IMR-90 (cell line): ENCODE data around the gene PNMA5. TPM values are rescaled to one million over a fixed set of nuclear protein-coding genes. Genes with fewer than 3 reads are reported as not detected.
A peak's percentile ranks its signal among the peaks of the same experiment; 100 is the strongest.

Experiments used
- ATAC-seq: fragments of 200-7000 bp; cut with Tn5 transposase; 2 replicates; pipeline ENCODE4 v1.9.1; 2020; ENCODE audit warnings: low read depth, mild to moderate bottlenecking, moderate library complexity
- BruUV-seq: library from RNA; stranded (reverse); fragments of 400-500 nt; replicated peaks from 2 replicates; lab custom pipeline; 2021; lab: Mats Ljungman, UMichigan
- CTCF ChIA-PET: fragments of 300-600 bp; formaldehyde crosslinking; extraction: SDS; loops from one replicate; lab custom pipeline; 2021; ENCODE audit warnings: antibody characterized with exemption; lab: Yijun Ruan, JAX
- POLR2A ChIA-PET: fragments of 300-600 bp; sonication (Branson Sonifier 250); formaldehyde crosslinking; loops from one replicate; lab custom pipeline; 2022; ENCODE audit warnings: antibody characterized with exemption; ENCODE audit not compliant: unreplicated experiment; lab: Charles Lee
- DNase-seq: peaks from one replicate; pipeline ENCODE4 v3.0.0; 2013
- H2AFZ ChIP-seq: replicated peaks from 2 replicates; pipeline ENCODE3; 2013; ENCODE audit warnings: low read length, mild to moderate bottlenecking; ENCODE audit not compliant: poor library complexity
- H2AK5ac ChIP-seq: 2 replicates; pipeline ENCODE4 v1.6.1; 2013; ENCODE audit warnings: low read depth, low read length, inconsistent platforms
- H2AK9ac ChIP-seq: replicated peaks from 2 replicates; pipeline ENCODE3; 2013; ENCODE audit warnings: mild to moderate bottlenecking, low read depth, low read length, moderate library complexity; ENCODE audit not compliant: poor library complexity
- H2BK120ac ChIP-seq: 2 replicates; pipeline ENCODE4 v1.6.1; 2013; ENCODE audit warnings: low read depth, low read length, inconsistent platforms
- H2BK15ac ChIP-seq: 3 replicates; pipeline ENCODE4 v1.6.1; 2013; ENCODE audit warnings: low read depth, low read length, inconsistent platforms
- H2BK20ac ChIP-seq: 2 replicates; pipeline ENCODE4 v1.6.1; 2013; ENCODE audit warnings: low read depth, mild to moderate bottlenecking, inconsistent platforms, low read length, moderate library complexity
- H2BK5ac ChIP-seq: 2 replicates; pipeline ENCODE4 v1.6.1; 2013; ENCODE audit warnings: mild to moderate bottlenecking, low read depth, low read length, inconsistent platforms; ENCODE audit not compliant: poor library complexity, severe bottlenecking
- H3K14ac ChIP-seq: replicated peaks from 2 replicates; pipeline ENCODE4 v1.6.1; 2013; ENCODE audit warnings: low read depth, low read length, inconsistent platforms
- H3K18ac ChIP-seq: 2 replicates; pipeline ENCODE4 v1.6.1; 2013; ENCODE audit warnings: low read depth, low read length, control low read depth
- H3K23ac ChIP-seq: 2 replicates; pipeline ENCODE4 v1.6.1; 2013; ENCODE audit warnings: low read depth, low read length, inconsistent platforms
- H3K27ac ChIP-seq: 2 replicates; pipeline ENCODE4 v1.5.1; 2013; ENCODE audit warnings: mild to moderate bottlenecking, control low read depth, low read length; ENCODE audit not compliant: insufficient read depth
- H3K27me3 ChIP-seq: 2 replicates; pipeline ENCODE4 v1.6.1; 2013; ENCODE audit warnings: low read length; ENCODE audit not compliant: control insufficient read depth, insufficient read depth
- H3K36me3 ChIP-seq: 2 replicates; pipeline ENCODE4 v1.6.1; 2013; ENCODE audit warnings: low read length, mixed read lengths; ENCODE audit not compliant: control insufficient read depth, insufficient read depth
- H3K4ac ChIP-seq: 2 replicates; pipeline ENCODE4 v1.6.1; 2013; ENCODE audit warnings: low read depth, low read length, inconsistent platforms
- H3K4me1 ChIP-seq: 2 replicates; pipeline ENCODE4 v1.6.1; 2013; ENCODE audit warnings: low read length, mixed read lengths; ENCODE audit not compliant: control insufficient read depth, insufficient read depth
- H3K4me2 ChIP-seq: 2 replicates; pipeline ENCODE4 v1.6.1; 2013; ENCODE audit warnings: low read depth, mild to moderate bottlenecking, control low read depth, low read length, moderate library complexity
- H3K4me3 ChIP-seq: 2 replicates; pipeline ENCODE4 v1.5.1; 2013; ENCODE audit warnings: low read depth, mild to moderate bottlenecking, control low read depth, low read length, moderate library complexity; ENCODE audit not compliant: insufficient read depth
- H3K56ac ChIP-seq: 2 replicates; pipeline ENCODE4 v1.6.1; 2013; ENCODE audit warnings: low read length, inconsistent platforms; ENCODE audit not compliant: insufficient read depth; ENCODE audit errors: extremely low read depth
- H3K79me1 ChIP-seq, 2 experiments: 2 replicates each; pipeline ENCODE4 v1.6.1; 2013; ENCODE audit warnings: low read length in 2 of 2, inconsistent platforms in 1 of 2, low read depth in 1 of 2
- H3K9ac ChIP-seq: 2 replicates; pipeline ENCODE4 v1.6.1; 2013; ENCODE audit warnings: low read depth, low read length, control low read depth
- H3K9me1 ChIP-seq: 2 replicates; pipeline ENCODE4 v1.6.1; 2013; ENCODE audit warnings: low read length, inconsistent platforms; ENCODE audit not compliant: insufficient read depth
- H3K9me3 ChIP-seq: 2 replicates; pipeline ENCODE4 v1.6.1; 2013; ENCODE audit warnings: low read length; ENCODE audit not compliant: control insufficient read depth, insufficient read depth
- H4K20me1 ChIP-seq: 2 replicates; pipeline ENCODE4 v1.6.1; 2013; ENCODE audit warnings: low read length, inconsistent platforms; ENCODE audit not compliant: insufficient read depth
- H4K5ac ChIP-seq: 2 replicates; pipeline ENCODE4 v1.6.1; 2013; ENCODE audit warnings: mild to moderate bottlenecking, low read depth, low read length, control low read depth
- H4K8ac ChIP-seq, 2 experiments: 2 replicates each; pipeline ENCODE4 v1.6.1; 2013; ENCODE audit warnings: low read depth in 2 of 2, low read length in 2 of 2, control low read depth in 1 of 2, inconsistent platforms in 1 of 2
- H4K91ac ChIP-seq: 2 replicates; pipeline ENCODE4 v1.6.1; 2013; ENCODE audit warnings: low read depth, low read length, inconsistent platforms; ENCODE audit not compliant: insufficient read depth
- BHLHE40 ChIP-seq: fragments of 150-350 bp; IDR thresholded peaks from 2 replicates; pipeline ENCODE4 v1.6.1; 2016; ENCODE audit warnings: mild to moderate bottlenecking, low read depth, low read length
- ELK1 ChIP-seq: fragments of 150-350 bp; IDR thresholded peaks from 2 replicates; pipeline ENCODE4 v1.6.1; 2016; ENCODE audit warnings: low read depth, mild to moderate bottlenecking, low read length, moderate library complexity, borderline replicate concordance
- MAFK ChIP-seq: IDR thresholded peaks from 2 replicates; pipeline ENCODE4 v1.6.1; 2012; ENCODE audit warnings: low read depth, low read length, improper control_type of control experiment
- MXI1 ChIP-seq: IDR thresholded peaks from 2 replicates; pipeline ENCODE4 v1.6.1; 2012; ENCODE audit warnings: low read depth, mild to moderate bottlenecking, low read length, moderate library complexity, borderline replicate concordance
- RAD21 ChIP-seq: IDR thresholded peaks from 2 replicates; pipeline ENCODE4 v1.6.1; 2012; ENCODE audit warnings: low read length, improper control_type of control experiment
- RFX5 ChIP-seq: IDR thresholded peaks from 2 replicates; pipeline ENCODE4 v1.8.0; 2012; ENCODE audit warnings: low read depth, mild to moderate bottlenecking, low read length, moderate library complexity
- SMC3 ChIP-seq: fragments of 150-350 bp; IDR thresholded peaks from 2 replicates; pipeline ENCODE4 v1.6.1; 2016; ENCODE audit warnings: low read depth, mild to moderate bottlenecking, antibody characterized with exemption, low read length, moderate library complexity
- WGBS, 2 experiments: methylation state at CpG; one replicate each; pipeline versions ENCODE4 v1.1.5 to v1.1.7; 2013; ENCODE audit warnings: missing lambda C conversion rate in 2 of 2; ENCODE audit not compliant: insufficient read length in 1 of 2; ENCODE audit errors: extremely low coverage in 2 of 2; 5-methylcytosine and 5-hydroxymethylcytosine counted together
- dilution Hi-C: fragments of 300-500 bp; cut with HindIII; formaldehyde crosslinking; loops from one replicate; pipeline ENCODE4 v1.14.3; 2018; ENCODE audit warnings: low sequenced_read_pairs; ENCODE audit not compliant: unreplicated experiment
- in situ Hi-C: fragments of 300-500 bp; cut with MboI; formaldehyde crosslinking; loops from 3 replicates; pipeline ENCODE4 v1.14.3; 2019; ENCODE audit warnings: low sequenced_read_pairs, inconsistent platforms, mixed read lengths
- intact Hi-C: fragments of 100-400 bp; cut with micrococcal nuclease; formaldehyde crosslinking; loops from 2 replicates; pipeline ENCODE4 v1.10.0; 2022
- polyA plus RNA-seq, 3 experiments: library from polyadenylated mRNA; depleted of rRNA; stranded (reverse); fragments of >200 nt; gene quantifications; 2 replicates each; pipeline ENCODE4 v1.2.3, GENCODE V29; 2012; ENCODE audit warnings: low replicate concordance in 1 of 3
- total RNA-seq: library from RNA; depleted of rRNA; stranded (reverse); fragments of >200 nt; gene quantifications from 2 replicates; pipeline ENCODE4 v1.2.3, GENCODE V29; 2012

The PNMA5 gene
- total and polyA plus RNA-seq, 2 of the 4 experiments (the other 2 are of a cell fraction): not detected

DNA sequence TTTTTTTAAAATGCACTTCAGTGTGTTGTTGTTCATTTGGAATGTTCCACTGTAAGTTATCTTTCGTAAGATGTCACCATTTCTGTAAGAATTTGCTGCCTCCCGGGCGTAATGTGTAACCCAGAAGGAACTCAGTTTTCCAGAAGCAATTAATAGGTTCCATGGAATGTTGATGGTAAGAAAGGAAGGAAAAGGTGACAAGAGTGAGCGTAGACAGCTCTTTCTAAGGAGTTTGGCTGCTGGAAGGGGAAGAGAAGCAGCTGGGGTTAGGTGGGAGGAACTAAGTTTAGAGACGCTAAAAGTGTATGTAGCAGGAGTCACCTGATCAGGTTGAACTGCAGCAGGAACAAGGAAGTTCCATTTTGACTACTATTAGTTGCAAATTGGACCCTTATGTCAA, 35.9 kb downstream of the PNMA5 start:
- Histone ChIP-seq H3K18ac (no peak overlapping the region), H2BK15ac (no peak overlapping the region), H2BK20ac (no peak overlapping the region), H3K56ac (peak overlapping the region; percentile 21; the same call in 1 of the 2 replicates), H4K8ac (peak overlapping the region; percentile 86 to 90), H3K27ac (no peak overlapping the region), H2AK9ac (peak overlapping the region; percentile 76), H4K91ac (peak overlapping the region; percentile 58), H3K9ac (no peak overlapping the region), H3K9me1 (no peaks in the 10 kb centered on the region), H4K20me1 (no peaks in the 10 kb centered on the region), H3K36me3 (no peaks in the 10 kb centered on the region), H3K4ac (no peak overlapping the region), H3K4me1 (no peaks in the 10 kb centered on the region), H3K23ac (no peak overlapping the region), H3K9me3 (no peaks in the 10 kb centered on the region), H2BK120ac (no peak overlapping the region), H4K5ac (peak overlapping the region; percentile 98), H2BK5ac (no peak overlapping the region), H3K27me3 (no peaks in the 10 kb centered on the region), H3K14ac (no peak overlapping the region), H2AFZ (peak overlapping the region; percentile 79), H2AK5ac (peak overlapping the region; percentile 14), H3K79me1 (no peaks in the 10 kb centered on the region), H3K4me2 (no peak overlapping the region), H3K4me3 (no peak overlapping the region)
- intact Hi-C loops: loop anchor here (5.0 to 10.0 kb wide), 2 partner anchors 539 to 1757 kb away; no protein-coding TSS in a partner anchor
- CTCF ChIA-PET: no interaction called here
- dilution Hi-C loops: no loop called here
- DNase-seq (no peak), ATAC-seq (no peak)
- BruUV-seq: no TSS peak
- POLR2A ChIA-PET: no interaction called here
- in situ Hi-C loops: loop anchor here (25.0 kb wide), 3 partner anchors 704 to 1579 kb away; partner anchors contain the start of genes AVPR2, G6PD, IKBKG and PNCK
- 83% methylated on average over 4 of the region's 5 CpGs; no CpG with 5 or more reads in 1 of the 2 experiments for WGBS, 2 experiments
- TF ChIP-seq MAFK (no peak), MXI1 (no peak), BHLHE40 (no peak), ELK1 (no peak), RAD21 (no peak), SMC3 (no peak), RFX5 (no peak)
